Osteoblast (primary cell): ENCODE data around the gene CATSPERD. TPM values are rescaled to one million over a fixed set of nuclear protein-coding genes. Genes with fewer than 3 reads are reported as not detected.

Experiments used
- DNase-seq: peaks from one replicate; pipeline ENCODE4 v3.0.0; 2011; ENCODE audit warnings: low spot score, mixed read lengths; ENCODE audit not compliant: insufficient read length; ENCODE audit errors: missing footprints
- H2AFZ ChIP-seq: 2 replicates; pipeline ENCODE4 v1.6.0; 2011; ENCODE audit warnings: mild to moderate bottlenecking, low read length
- H3K27ac ChIP-seq: 2 replicates; pipeline ENCODE4 v1.5.1; 2011; ENCODE audit warnings: mild to moderate bottlenecking, low read depth, low read length, moderate library complexity
- H3K27me3 ChIP-seq: 2 replicates; pipeline ENCODE4 v1.6.0; 2012; ENCODE audit warnings: mild to moderate bottlenecking, control low read depth, inconsistent platforms, low read length, moderate library complexity; ENCODE audit not compliant: insufficient read depth
- H3K36me3 ChIP-seq: 2 replicates; pipeline ENCODE4 v1.5.1; 2011; ENCODE audit warnings: mild to moderate bottlenecking, low read length, control low read depth, moderate library complexity; ENCODE audit not compliant: insufficient read depth
- H3K4me1 ChIP-seq: 2 replicates; pipeline ENCODE4 v1.5.1; 2011; ENCODE audit warnings: mild to moderate bottlenecking, low read length, control low read depth, moderate library complexity; ENCODE audit not compliant: insufficient read depth
- H3K4me2 ChIP-seq: 2 replicates; pipeline ENCODE4 v1.6.0; 2011; ENCODE audit warnings: mild to moderate bottlenecking, low read length; ENCODE audit not compliant: insufficient read depth
- H3K4me3 ChIP-seq: fragments of 200-600 bp; sonication (generic); 3 replicates; pipeline ENCODE4 v1.5.1; 2012; ENCODE audit warnings: mild to moderate bottlenecking, low read length, inconsistent platforms; ENCODE audit not compliant: insufficient read depth
- H3K79me2 ChIP-seq: 2 replicates; pipeline ENCODE4 v1.6.0; 2012; ENCODE audit warnings: mild to moderate bottlenecking, low read length, control low read depth, inconsistent platforms; ENCODE audit not compliant: insufficient read depth
- H3K9me3 ChIP-seq: 2 replicates; pipeline ENCODE4 v1.5.1; 2011; ENCODE audit warnings: low read depth, low read length, control low read depth
- H4K20me1 ChIP-seq: 2 replicates; pipeline ENCODE4 v1.6.0; 2012; ENCODE audit warnings: mild to moderate bottlenecking, low read length, control low read depth; ENCODE audit not compliant: insufficient read depth
- CTCF ChIP-seq: IDR thresholded peaks from 2 replicates; pipeline ENCODE4 v1.5.1; 2011; ENCODE audit warnings: mild to moderate bottlenecking, low read depth, low read length, moderate library complexity; ENCODE audit errors: extremely low read depth
- total RNA-seq: library from RNA; depleted of rRNA; stranded (reverse); fragments of >200 nt; gene quantifications from 2 replicates; pipeline ENCODE4 v1.2.3, GENCODE V29; 2012

The CATSPERD gene
- total RNA-seq, 1 donor: under 0.01 TPM

- Histone ChIP-seq H3K9me3 (no peaks in the 10 kb centered on the region), H3K4me2 (no peak overlapping the region), H3K4me3 (no peak overlapping the region), H3K4me1 (peaks cover 5% of the 10 kb centered on the region), H2AFZ (no peak overlapping the region), H3K79me2 (no peaks in the 10 kb centered on the region), H3K36me3 (no peaks in the 10 kb centered on the region), H3K27me3 (peaks cover 29% of the 10 kb centered on the region), H3K27ac (no peak overlapping the region), H4K20me1 (no peaks in the 10 kb centered on the region)
- TF ChIP-seq CTCF: no peak
- DNase-seq: no peak
Measured at GRCh38 chr19:5806133-5806489, 85.7 kb downstream of the CATSPERD start.

GRCh38 chr19:5806905-5807304 is 86.5 kb downstream of the CATSPERD start:
- Histone ChIP-seq H3K4me2 (no peak overlapping the region), H3K79me2 (no peaks in the 10 kb centered on the region)
- no peak for DNase-seq

DNA sequence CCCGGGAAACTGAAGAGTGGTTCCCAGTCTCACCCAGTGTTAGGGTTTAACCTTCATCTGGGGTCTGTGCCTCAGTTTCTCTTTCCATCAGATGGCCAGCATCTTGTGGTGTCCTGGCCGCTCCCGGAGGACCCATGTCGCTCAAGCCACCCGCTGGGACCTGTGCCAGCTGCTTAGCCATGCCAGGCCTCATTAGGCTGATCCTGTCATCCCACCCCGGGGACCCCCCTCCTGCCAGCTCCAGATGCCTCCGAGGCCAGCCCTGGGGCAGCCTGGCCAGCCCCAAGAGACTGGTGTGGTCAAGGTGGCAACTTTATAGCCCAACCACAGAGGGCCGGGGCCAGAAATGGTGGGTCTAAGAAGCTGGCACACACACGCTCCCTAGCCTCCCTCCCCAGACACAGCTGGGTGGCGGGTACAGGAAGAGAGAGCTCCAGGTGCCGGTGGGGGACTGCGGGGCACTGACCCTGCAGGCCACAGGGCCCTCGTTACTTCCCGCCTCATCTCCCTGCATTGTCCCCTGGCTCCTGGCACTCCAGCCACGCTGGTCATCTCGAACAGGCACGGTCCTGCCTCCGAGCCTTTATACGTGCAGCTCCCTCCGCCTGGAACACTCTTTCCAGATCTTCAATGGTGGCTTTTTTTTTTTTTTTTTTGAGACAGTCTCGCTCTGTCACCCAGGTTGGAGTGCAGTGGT is 87.8 kb downstream of the CATSPERD start:
- Histone ChIP-seq H2AFZ (no peak overlapping the region), H3K79me2 (no peaks in the 10 kb centered on the region), H3K9me3 (no peaks in the 10 kb centered on the region), H3K27me3 (peaks cover 23% of the 10 kb centered on the region), H4K20me1 (no peaks in the 10 kb centered on the region), H3K27ac (no peak overlapping the region), H3K4me2 (no peak overlapping the region), H3K4me1 (peaks cover 5% of the 10 kb centered on the region), H3K36me3 (no peaks in the 10 kb centered on the region), H3K4me3 (no peak overlapping the region)
- DNase-seq: no peak
- no peak for TF ChIP-seq CTCF

More at GRCh38 chr19:5806905-5807304, 86.5 kb downstream of the CATSPERD start:
- H3K4me1 ChIP-seq: peaks cover 5% of the 10 kb centered on the region
- no peaks in the 10 kb centered on the region for H3K36me3 ChIP-seq
- H3K4me3 ChIP-seq: no peak overlapping the region
- no peaks in the 10 kb centered on the region for H3K9me3 ChIP-seq
- no peak overlapping the region for H2AFZ ChIP-seq
- no peaks in the 10 kb centered on the region for H4K20me1 ChIP-seq
- no peak overlapping the region for H3K27ac ChIP-seq
- TF ChIP-seq CTCF: no peak
- H3K27me3 ChIP-seq: peaks cover 24% of the 10 kb centered on the region

GRCh38 chr19:5809053-5809452 is 88.6 kb downstream of the CATSPERD start:
- H3K4me3 ChIP-seq: no peak overlapping the region
- H3K9me3 ChIP-seq: no peaks in the 10 kb centered on the region
- no peak overlapping the region for H2AFZ ChIP-seq
- H4K20me1 ChIP-seq: no peaks in the 10 kb centered on the region
- H3K4me2 ChIP-seq: no peak overlapping the region
- H3K79me2 ChIP-seq: no peaks in the 10 kb centered on the region
- no peak overlapping the region for H3K27ac ChIP-seq
- TF ChIP-seq CTCF: no peak
- H3K36me3 ChIP-seq: no peaks in the 10 kb centered on the region
- peaks cover 25% of the 10 kb centered on the region for H3K27me3 ChIP-seq
- no peaks in the 10 kb centered on the region for H3K4me1 ChIP-seq
- no peak for DNase-seq
